Choroid plexus epithelial cell (primary cell): ENCODE results near the gene BGN.

Source experiments
- DNase-seq: peaks from one replicate; pipeline ENCODE4 v3.0.0-alpha.2; 2010; ENCODE audit warnings: low read depth
- H3K4me3 ChIP-seq: 2 replicates; pipeline ENCODE4 v1.5.1; 2011; ENCODE audit warnings: low read depth, mild to moderate bottlenecking, control low read depth, low read length, moderate library complexity
- CTCF ChIP-seq: conservative IDR thresholded peaks from 2 replicates; pipeline ENCODE4 v1.5.1; 2011; ENCODE audit warnings: low read depth, mild to moderate bottlenecking, control low read depth, inconsistent platforms, low read length, moderate library complexity

The BGN gene

GRCh38 chrX:153448556-153449367 is 46.0 kb upstream of the BGN start:
- H3K4me3 ChIP-seq = no peak overlapping the region
- DNase-seq = no peak
- TF ChIP-seq CTCF = no peak

GRCh38 chrX:153449368-153450113 is 45.2 kb upstream of the BGN start:
- no peak for DNase-seq
- H3K4me3 ChIP-seq = no peak overlapping the region
- TF ChIP-seq CTCF = no peak

- no peak for TF ChIP-seq CTCF
- DNase-seq = no peak
- H3K4me3 ChIP-seq = no peak overlapping the region
Observed at GRCh38 chrX:153450114-153450948, 44.4 kb upstream of the BGN start.

GRCh38 chrX:153450949-153451277 is 43.9 kb upstream of the BGN start:
- no peak overlapping the region for H3K4me3 ChIP-seq
- DNase-seq = no peak
- TF ChIP-seq CTCF = no peak

GRCh38 chrX:153454901-153455550 is 39.8 kb upstream of the BGN start:
- H3K4me3 ChIP-seq = no peak overlapping the region
- TF ChIP-seq CTCF = no peak
- no peak for DNase-seq

- no peak for DNase-seq
- TF ChIP-seq CTCF = no peak
- H3K4me3 ChIP-seq = no peak overlapping the region
Observed at GRCh38 chrX:153455571-153455970, 39.2 kb upstream of the BGN start.
